ENCODE measurements around the gene EPB41L4A.

The EPB41L4A gene

DNA sequence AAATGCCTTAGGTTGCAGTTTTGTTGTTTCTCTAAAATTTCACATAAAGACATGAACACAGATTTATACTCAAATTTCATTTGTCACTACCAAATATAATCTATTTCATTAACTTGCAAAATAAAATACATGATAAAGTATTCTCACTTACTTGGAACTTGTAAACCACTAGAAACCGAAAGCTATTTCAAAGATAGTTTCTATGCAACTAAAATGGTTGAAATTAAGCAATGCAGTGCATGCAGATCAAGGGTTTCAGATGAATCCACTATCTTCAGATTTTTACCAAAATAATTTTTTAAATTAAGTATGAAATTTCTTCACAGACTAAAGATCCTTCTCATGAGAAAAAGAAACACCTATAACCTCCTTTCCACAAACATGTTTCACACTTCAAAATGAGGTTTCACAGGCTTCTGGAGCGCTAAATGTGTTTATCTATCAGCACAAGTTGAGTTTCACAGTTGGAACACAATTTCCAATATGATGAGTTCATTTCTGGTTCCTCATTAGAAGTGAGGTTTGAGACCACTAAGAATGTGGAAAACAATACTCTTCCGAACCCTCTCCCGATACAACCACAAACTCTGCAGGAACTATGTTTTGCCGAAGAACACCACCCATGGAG is 63.9 kb downstream of the EPB41L4A start:
- no peak for DNase-seq (ENCODE audit: low read depth)

- DNase-seq (ENCODE audit: low read depth) = no peak
Observed at GRCh38 chr5:112353678-112354077, 65.4 kb downstream of the EPB41L4A start.

DNA sequence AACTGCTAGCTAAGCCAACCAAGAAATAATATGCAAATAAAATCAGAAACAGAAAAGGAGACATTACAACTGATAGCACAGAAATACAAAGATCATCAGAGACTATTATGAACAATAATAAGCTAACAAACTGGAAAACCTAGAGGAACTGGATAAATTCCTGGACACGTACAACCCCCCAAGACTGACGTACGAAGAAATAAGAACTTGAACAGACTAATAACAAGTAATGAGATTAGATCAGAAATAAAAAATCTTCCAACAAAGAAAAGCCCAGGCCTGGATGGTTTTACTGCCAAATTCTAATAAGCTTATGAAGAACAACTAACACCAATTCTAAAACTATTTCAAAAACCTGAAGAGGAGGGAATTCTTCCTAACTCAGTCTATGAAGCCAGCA is 67.9 kb downstream of the EPB41L4A start:
- no peak for DNase-seq (ENCODE audit: low read depth)

GRCh38 chr5:112350626-112351025 is 68.5 kb downstream of the EPB41L4A start:
- DNase-seq (ENCODE audit: low read depth) = no peak

GRCh38 chr5:112349371-112349770 is 69.7 kb downstream of the EPB41L4A start:
- no peak for DNase-seq (ENCODE audit: low read depth)

DNA sequence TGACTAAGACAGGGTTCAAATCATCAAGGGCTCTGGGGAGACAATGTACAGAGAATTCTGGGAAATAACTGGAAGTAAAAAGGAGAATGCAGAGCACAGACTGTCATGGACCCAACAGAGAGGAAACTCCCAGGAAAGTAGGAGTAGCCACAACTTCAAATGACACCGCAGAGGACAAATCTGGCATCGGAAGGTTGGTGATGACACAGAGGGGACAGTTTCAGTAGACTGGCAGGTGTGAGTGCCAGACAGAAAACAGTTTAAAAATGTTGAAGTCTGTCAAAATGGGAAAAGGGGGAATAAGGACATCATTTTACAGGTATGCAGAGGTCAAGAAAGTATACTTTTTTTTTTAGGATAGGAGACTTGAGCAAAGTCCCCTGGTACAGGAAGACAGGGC is 70.2 kb downstream of the EPB41L4A start:
- DNase-seq (ENCODE audit: low read depth) = no peak

GRCh38 chr5:112348387-112348786 is 70.7 kb downstream of the EPB41L4A start:
- DNase-seq (ENCODE audit: low read depth) = no peak

- no peak for DNase-seq (ENCODE audit: low read depth)
Observed at GRCh38 chr5:112346411-112347044, 72.5 kb downstream of the EPB41L4A start.

GRCh38 chr5:112344540-112344939 is 74.5 kb downstream of the EPB41L4A start:
- no peak for DNase-seq (ENCODE audit: low read depth)

DNA sequence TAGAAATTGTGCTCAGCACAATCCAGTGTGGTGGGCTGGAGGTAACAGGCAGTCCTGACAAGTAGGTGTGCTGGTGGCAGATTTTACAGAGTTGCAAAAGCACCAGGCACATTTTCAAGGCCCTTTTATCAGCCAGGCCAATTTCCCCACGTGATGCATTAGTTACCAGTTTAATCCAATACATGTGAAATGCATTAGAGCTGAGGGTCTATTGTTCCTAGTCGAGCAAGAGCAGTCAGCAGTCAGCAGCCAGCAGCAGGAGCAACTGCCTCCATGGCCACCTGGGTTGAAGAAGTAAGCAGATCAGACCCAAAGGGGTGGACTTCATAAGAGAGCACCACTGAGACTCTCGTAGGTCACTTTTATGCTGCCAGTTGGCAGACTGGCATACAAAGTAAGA is 76.7 kb downstream of the EPB41L4A start:
- DNase-seq (ENCODE audit: low read depth) = no peak

GRCh38 chr5:112339761-112340160 is 79.3 kb downstream of the EPB41L4A start:
- DNase-seq (ENCODE audit: low read depth) = no peak

DNA sequence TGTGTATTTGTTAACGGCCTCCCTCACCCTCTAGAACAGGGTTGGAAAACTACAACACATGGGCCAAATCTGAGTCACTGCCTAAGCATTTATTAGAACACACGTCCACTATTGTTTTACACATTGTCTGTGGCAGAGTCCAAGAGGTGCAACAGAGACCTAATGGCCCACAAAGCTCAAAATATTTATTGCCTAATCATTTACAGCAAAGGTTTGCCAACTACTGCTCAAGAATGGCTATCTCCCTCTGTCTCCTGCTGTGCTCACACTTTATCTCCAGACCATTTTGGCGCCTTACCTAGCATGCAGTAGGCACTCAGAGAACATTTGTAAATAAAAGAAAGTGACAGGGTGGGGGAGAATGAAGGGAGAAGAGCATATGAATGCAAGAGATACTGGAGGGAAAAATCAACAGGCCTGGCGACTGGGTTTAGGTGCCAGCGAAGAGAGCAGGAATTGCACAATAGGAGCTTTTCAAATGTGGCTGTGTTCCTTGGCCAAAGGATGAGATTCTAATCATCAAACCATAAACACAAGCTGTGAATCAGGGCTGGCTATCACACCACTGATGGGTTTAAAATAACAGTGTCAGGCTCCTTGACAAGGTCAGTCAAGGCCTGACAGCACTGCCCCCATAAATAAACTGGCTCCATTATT is 80.3 kb downstream of the EPB41L4A start:
- DNase-seq (ENCODE audit: low read depth) = no peak

- DNase-seq (ENCODE audit: low read depth) = no peak
Observed at GRCh38 chr5:112333331-112333781, 85.7 kb downstream of the EPB41L4A start.

DNA sequence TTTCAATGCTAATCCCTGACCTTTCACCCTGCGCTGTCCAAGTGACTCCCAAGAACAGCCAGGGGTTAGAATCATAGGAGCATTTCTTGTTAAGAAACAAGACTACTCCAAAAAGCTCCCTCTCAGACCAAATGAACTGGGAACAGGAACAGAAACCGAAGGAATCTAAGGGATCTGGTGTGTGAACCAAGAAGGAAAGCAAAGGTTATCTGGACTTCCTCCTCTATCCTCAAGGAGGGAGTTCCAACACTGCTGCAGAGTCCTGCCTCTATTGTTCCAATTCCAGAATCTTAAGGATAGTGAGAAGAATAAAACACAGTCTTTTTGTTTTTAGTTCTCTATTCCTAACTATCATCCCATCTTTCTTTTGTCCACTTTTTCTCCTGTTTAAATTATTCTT is 87.2 kb downstream of the EPB41L4A start:
- DNase-seq (ENCODE audit: low read depth) = no peak

GRCh38 chr5:112329419-112330090 is 89.5 kb downstream of the EPB41L4A start:
- DNase-seq (ENCODE audit: low read depth) = no peak

- no peak for DNase-seq (ENCODE audit: low read depth)
Observed at GRCh38 chr5:112323166-112323565, 95.9 kb downstream of the EPB41L4A start.

DNA sequence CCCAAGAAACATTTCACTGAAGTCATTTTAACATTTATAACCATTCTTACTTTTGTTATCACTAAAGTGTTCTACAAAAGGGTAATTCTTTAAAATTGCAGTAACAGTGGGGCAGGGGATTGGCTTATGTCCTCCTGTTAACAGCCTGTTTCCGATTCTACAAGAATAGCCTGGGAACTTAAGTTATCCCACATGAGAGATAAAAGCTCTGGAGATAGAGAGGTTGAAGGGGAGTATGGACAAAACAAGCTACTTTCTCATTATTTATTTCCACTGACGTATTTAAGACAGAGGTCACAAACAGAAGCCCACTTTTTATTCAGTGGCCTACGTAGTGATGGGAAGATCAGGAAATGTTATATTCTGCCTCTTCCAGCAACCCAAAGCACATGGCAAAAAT is 98.7 kb downstream of the EPB41L4A start:
- no peak for DNase-seq (ENCODE audit: low read depth)

DNA sequence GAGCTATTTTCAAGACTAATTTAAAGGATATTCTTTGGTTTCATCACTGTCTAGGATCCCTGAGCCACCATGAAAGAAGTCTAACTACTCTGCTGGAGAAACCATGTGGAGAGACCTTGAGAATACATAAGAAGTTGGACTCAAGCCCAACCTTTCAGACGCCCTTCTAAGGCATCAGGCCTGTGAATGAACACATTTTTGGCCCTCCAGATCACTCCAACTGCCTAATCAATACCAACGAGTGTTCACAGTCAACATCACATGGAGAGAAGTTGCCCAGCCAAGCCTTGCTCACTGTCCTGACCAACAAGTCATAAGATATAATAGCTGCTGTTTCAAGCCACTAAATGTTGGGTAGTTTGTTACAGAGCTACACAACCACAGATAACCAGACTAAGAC is 100.7 kb downstream of the EPB41L4A start:
- no peak for DNase-seq (ENCODE audit: low read depth)

- DNase-seq (ENCODE audit: low read depth) = no peak
Observed at GRCh38 chr5:112317866-112318265, 101.2 kb downstream of the EPB41L4A start.

DNA sequence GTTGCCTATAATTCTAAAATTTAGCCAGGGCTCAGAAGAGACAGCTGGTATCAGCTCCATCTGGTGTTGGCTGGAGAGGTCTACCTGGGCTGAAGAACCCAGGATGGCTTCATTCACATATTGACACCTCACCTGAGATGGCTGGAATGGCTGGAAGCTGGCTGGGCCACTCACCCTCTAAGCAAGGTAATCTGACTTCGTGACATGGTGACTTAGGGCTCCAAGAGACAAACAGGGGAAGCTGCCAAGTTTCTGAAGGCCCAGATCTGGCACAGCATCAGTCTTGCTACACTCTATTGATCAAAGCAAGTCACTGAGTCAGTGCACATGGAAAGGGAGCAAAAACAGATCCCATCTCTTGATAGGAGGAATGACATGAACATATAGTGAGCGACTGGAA is 102.3 kb downstream of the EPB41L4A start:
- no peak for DNase-seq (ENCODE audit: low read depth)

GRCh38 chr5:112316006-112316405 is 103.1 kb downstream of the EPB41L4A start:
- no peak for DNase-seq (ENCODE audit: low read depth)

DNA sequence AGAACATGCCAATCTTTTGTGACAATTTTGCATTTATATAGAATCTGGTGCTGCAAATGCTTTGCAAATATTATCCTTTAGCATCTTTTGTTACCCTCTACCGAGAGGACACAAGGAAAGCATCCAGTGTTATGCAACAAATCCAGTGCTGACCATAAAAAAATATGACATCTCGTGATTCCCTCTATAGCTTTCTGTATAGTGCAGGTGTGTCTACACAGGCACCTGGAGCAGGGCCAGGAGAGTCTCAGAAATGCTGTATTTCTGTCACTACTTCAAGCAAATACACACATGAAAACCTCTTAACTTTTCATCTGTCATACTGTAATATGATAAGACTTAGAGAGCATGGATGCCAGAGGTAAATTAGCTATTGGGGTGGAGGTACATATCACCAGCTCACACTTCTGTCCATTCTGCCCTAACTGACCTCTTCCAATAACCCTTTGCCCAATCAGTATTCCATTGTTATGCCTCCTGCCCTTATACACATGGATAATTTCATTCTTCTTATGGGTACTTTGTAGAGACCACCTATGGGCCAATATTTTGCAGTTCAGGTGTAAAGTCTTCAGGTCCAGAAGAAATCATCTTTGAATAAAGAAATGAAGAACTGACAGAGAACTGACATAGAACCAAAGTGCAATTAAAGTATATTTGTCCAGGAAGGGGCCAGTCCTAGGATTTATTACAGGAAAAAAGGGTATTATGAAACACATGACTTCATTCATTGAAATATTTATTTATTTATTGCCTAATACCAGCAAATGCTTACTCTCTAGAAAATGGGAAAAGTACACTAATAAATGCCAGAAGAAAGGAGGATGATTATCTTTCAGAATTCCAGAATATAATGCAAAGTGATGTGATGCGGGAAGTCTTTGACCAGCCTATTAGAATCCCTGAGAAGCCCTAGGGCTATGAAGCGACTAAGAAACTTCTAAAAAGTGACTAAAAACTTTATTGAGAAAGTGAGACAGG is 106.5 kb downstream of the EPB41L4A start:
- no peak for DNase-seq (ENCODE audit: low read depth)

Measured in activated T-helper 1 cell treated with Interleukin-2 at 50 U/mL for 16 hours (primary cell).